GM06990 (cell line): Measurements from ENCODE around the gene CTRL.

Experiments used
- DNase-seq: peaks from one replicate; pipeline ENCODE4 v3.0.0-alpha.2; 2011; ENCODE audit not compliant: insufficient read length; ENCODE audit errors: extremely low read depth
- H3K27me3 ChIP-seq: replicated peaks from 2 replicates; pipeline ENCODE4 v1.6.0; 2011; ENCODE audit warnings: low read length; ENCODE audit not compliant: control insufficient read depth, insufficient read depth
- H3K36me3 ChIP-seq: 2 replicates; pipeline ENCODE4 v1.5.1; 2011; ENCODE audit warnings: low read length; ENCODE audit not compliant: control insufficient read depth, insufficient read depth
- H3K4me3 ChIP-seq: replicated peaks from 2 replicates; pipeline ENCODE4 v1.5.1; 2011; ENCODE audit warnings: low read depth, mild to moderate bottlenecking, control low read depth, low read length
- TF ChIP-seq, protein P1 (sequence below): IDR thresholded peaks from 2 replicates; pipeline ENCODE4 v1.5.1; 2011; ENCODE audit warnings: low read length, control low read depth, mild to moderate bottlenecking, inconsistent platforms; ENCODE audit not compliant: insufficient read depth, poor library complexity, severe bottlenecking

The CTRL gene

DNA sequence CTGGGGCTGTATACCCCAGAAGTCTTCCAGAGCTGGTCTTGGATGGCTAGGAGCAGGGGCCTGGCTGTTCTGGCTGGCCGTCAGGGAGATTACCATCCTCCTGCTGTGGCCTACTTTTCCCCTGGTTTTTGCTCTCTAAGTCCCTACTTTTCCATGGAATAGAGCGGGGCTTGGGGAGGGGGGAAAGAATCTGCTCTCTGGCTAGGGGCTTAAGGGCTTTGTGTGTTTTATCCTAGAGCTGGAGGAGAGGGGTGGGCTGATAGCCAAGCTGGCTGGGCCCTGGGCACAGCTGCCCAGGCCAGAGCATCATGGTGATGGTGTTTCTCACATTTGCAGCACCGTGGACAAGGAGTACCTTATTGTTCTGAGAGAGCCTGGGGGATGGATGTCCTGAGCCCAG is 43.3 kb downstream of the CTRL start:
- Histone ChIP-seq H3K36me3 (peaks cover 11% of the 10 kb centered on the region), H3K27me3 (no peaks in the 10 kb centered on the region), H3K4me3 (no peak overlapping the region)
- TF ChIP-seq, protein P1, sequence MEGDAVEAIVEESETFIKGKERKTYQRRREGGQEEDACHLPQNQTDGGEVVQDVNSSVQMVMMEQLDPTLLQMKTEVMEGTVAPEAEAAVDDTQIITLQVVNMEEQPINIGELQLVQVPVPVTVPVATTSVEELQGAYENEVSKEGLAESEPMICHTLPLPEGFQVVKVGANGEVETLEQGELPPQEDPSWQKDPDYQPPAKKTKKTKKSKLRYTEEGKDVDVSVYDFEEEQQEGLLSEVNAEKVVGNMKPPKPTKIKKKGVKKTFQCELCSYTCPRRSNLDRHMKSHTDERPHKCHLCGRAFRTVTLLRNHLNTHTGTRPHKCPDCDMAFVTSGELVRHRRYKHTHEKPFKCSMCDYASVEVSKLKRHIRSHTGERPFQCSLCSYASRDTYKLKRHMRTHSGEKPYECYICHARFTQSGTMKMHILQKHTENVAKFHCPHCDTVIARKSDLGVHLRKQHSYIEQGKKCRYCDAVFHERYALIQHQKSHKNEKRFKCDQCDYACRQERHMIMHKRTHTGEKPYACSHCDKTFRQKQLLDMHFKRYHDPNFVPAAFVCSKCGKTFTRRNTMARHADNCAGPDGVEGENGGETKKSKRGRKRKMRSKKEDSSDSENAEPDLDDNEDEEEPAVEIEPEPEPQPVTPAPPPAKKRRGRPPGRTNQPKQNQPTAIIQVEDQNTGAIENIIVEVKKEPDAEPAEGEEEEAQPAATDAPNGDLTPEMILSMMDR = no peak
- DNase-seq = no peak

DNA sequence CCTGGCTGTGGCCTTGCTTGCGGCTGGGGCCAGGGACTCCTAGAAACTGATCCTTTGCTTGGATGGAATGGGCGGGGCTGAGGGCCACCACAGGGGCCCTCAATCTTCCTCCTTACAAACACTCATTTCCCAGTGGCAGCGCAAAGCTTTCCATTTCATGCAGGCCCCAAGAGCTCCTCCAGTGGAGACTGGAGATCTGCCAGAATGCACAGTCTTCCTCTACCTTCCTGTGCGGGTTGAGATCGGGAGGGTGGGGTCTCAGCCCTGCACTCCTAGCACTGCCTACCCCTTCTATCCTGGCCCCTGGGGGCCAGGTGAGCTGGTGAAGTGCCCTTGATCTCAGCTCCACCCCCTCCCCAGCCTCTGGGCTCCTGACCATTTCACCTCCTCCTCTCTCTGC is 45.3 kb downstream of the CTRL start:
- H3K36me3 ChIP-seq = peaks cover 24% of the 10 kb centered on the region
- DNase-seq = no peak
- no peak overlapping the region for H3K4me3 ChIP-seq
- H3K27me3 ChIP-seq = no peaks in the 10 kb centered on the region
- TF ChIP-seq, protein P1 = no peak

DNA sequence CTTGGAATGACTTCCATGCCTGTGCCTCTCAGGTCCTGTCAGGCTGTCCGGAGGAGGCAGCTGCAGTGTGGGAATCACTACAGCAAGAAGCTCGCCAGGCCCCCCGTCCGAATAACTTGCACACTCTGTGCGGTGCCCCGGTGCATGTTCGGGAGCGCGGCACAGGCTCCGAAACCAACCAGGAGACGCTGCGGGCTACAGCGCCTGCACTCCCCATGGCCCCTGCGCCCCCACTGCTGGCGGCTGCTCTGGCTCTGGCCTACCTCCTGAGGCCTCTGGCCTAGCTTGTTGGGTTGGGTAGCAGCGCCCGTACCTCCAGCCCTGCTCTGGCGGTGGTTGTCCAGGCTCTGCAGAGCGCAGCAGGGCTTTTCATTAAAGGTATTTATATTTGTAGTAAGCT is 45.7 kb downstream of the CTRL start:
- TF ChIP-seq, protein P1 = no peak
- DNase-seq = no peak
- H3K27me3 ChIP-seq = no peaks in the 10 kb centered on the region
- H3K36me3 ChIP-seq = peaks cover 28% of the 10 kb centered on the region
- H3K4me3 ChIP-seq = no peak overlapping the region

DNA sequence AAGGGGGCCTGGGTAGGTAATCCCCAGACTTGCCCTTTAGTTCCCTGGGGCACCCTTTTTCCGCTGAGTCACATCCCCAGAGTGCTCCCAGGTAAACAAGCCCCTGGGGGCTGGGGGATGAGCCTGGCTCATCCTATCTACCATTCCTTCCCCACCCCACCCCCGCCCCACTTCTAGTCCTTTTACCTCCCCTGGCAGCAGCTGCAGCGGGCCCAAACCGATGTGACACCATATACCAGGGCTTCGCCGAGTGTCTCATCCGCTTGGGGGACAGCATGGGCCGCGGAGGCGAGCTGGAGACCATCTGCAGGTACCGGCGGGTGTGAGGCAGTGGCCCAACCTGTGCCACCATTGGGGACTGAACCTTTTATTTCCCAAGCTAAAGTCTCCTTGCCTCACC is 46.1 kb downstream of the CTRL start:
- TF ChIP-seq, protein P1 = no peak
- H3K27me3 ChIP-seq = no peaks in the 10 kb centered on the region
- no peak for DNase-seq
- peaks cover 32% of the 10 kb centered on the region for H3K36me3 ChIP-seq
- H3K4me3 ChIP-seq = no peak overlapping the region

DNA sequence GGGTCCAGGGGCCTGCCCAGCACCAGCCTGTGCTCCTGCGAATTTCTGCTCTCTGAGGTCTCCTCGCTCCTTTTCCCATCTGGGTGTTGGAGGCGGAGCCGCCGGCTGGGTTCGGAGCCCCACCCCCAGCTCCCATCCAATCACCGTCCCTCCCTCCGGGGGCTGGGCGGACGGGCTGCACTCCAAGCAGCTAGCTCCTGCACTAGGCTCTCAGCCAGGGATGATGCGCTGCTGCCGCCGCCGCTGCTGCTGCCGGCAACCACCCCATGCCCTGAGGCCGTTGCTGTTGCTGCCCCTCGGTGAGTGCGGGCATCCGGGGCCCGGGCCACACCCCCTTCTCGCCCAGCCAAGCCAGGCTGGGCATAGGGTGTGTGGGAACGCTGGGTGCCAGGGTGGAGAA is 47.0 kb downstream of the CTRL start, which contains the start of gene NRN1L:
NRN1L (plus strand) TSS at position 202 of the 400 bp plus-strand sequence; CDS start at position 221, 19 bp downstream.
- Histone ChIP-seq H3K4me3 (no peak within 1 kb of the TSS), H3K36me3 (peaks cover 41% of the 10 kb centered on the region), H3K27me3 (no peaks in the 10 kb centered on the region)
- no peak for DNase-seq
- TF ChIP-seq, protein P1 = no peak

DNA sequence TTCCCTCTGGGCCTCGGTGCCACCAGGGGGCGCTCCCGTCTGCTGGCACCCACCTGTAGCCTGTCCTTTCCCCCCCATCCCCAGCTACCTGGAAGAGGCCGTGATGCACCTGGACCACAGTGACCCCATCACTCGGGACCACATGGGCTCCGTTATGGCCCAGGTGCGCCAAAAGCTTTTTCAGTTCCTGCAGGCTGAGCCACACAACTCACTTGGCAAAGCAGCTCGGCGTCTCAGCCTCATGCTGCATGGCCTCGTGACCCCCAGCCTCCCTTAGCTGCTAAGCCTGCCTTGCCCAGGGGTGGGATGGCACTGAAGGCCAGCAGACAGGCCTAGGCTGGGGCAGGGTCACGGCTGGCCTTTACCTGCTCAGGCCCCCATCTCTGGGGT is 47.8 kb downstream of the CTRL start:
- Histone ChIP-seq H3K4me3 (no peak overlapping the region), H3K36me3 (peaks cover 48% of the 10 kb centered on the region), H3K27me3 (no peaks in the 10 kb centered on the region)
- TF ChIP-seq, protein P1 = peak; percentile 94
- peak; percentile 64 for DNase-seq
